ENCODE data around the gene KCNIP2. TPM values are rescaled to one million over a fixed set of nuclear protein-coding genes. Genes with fewer than 3 reads are reported as not detected.
A peak's percentile ranks its signal among the peaks of the same experiment; 100 is the strongest.

The KCNIP2 gene
- total RNA-seq, 1 donor from 2014 or later = 7.1 TPM

GRCh38 chr10:101888251-101888949, 44.8 kb upstream of the KCNIP2 start:
- no peaks in the 10 kb centered on the region for H3K9me3 Mint-ChIP-seq
- POLR2A ChIA-PET = interaction anchor here (0.8 to 4.0 kb wide), 3 partner anchors 9 to 120 kb away, joined by 4 to 64 read pairs (median 6); no protein-coding TSS in a partner anchor
- H3K4me3 Mint-ChIP-seq = no peak overlapping the region
- CTCF ChIA-PET = interaction anchor here (0.7 to 14.6 kb wide), 16 partner anchors 10 to 184 kb away, joined by 3 to 338 read pairs (median 6); no protein-coding TSS in a partner anchor
- H3K4me1 Mint-ChIP-seq = peaks cover 31% of the 10 kb centered on the region
- no peak for DNase-seq
- ATAC-seq (ENCODE audit: low read depth) = no peak
- TF ChIP-seq, protein P1, sequence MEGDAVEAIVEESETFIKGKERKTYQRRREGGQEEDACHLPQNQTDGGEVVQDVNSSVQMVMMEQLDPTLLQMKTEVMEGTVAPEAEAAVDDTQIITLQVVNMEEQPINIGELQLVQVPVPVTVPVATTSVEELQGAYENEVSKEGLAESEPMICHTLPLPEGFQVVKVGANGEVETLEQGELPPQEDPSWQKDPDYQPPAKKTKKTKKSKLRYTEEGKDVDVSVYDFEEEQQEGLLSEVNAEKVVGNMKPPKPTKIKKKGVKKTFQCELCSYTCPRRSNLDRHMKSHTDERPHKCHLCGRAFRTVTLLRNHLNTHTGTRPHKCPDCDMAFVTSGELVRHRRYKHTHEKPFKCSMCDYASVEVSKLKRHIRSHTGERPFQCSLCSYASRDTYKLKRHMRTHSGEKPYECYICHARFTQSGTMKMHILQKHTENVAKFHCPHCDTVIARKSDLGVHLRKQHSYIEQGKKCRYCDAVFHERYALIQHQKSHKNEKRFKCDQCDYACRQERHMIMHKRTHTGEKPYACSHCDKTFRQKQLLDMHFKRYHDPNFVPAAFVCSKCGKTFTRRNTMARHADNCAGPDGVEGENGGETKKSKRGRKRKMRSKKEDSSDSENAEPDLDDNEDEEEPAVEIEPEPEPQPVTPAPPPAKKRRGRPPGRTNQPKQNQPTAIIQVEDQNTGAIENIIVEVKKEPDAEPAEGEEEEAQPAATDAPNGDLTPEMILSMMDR (IDR thresholded peaks at IDR 0.05) = no peak
- peak overlapping the region; percentile 79 for H3K27ac Mint-ChIP-seq
- intact Hi-C loops (cut with micrococcal nuclease) = no loop called here
- peaks cover 32% of the 10 kb centered on the region for H3K36me3 Mint-ChIP-seq (ENCODE audit: low read depth)
- no peaks in the 10 kb centered on the region for H3K27me3 Mint-ChIP-seq

- ChIA-PET POLR2A (interaction anchor here (0.9 to 4.0 kb wide), 2 partner anchors 9 to 121 kb away, joined by 6 to 64 read pairs; no protein-coding TSS in a partner anchor), CTCF (interaction anchor here (0.7 to 14.6 kb wide), 13 partner anchors 10 to 185 kb away, joined by 3 to 338 read pairs (median 6); no protein-coding TSS in a partner anchor)
- no peak overlapping the region for H3K4me3 Mint-ChIP-seq
- TF ChIP-seq, protein P1 (IDR thresholded peaks at IDR 0.05) = no peak
- intact Hi-C loops (cut with micrococcal nuclease) = no loop called here
- H3K4me1 Mint-ChIP-seq = peaks cover 27% of the 10 kb centered on the region
- ATAC-seq (ENCODE audit: low read depth) (no peak), DNase-seq (no peak)
- H3K9me3 Mint-ChIP-seq = no peaks in the 10 kb centered on the region
- H3K27ac Mint-ChIP-seq = no peak overlapping the region
- peaks cover 32% of the 10 kb centered on the region for H3K36me3 Mint-ChIP-seq (ENCODE audit: low read depth)
- H3K27me3 Mint-ChIP-seq = no peaks in the 10 kb centered on the region
Measured at GRCh38 chr10:101887775-101888174, 44.2 kb upstream of the KCNIP2 start.

DNA sequence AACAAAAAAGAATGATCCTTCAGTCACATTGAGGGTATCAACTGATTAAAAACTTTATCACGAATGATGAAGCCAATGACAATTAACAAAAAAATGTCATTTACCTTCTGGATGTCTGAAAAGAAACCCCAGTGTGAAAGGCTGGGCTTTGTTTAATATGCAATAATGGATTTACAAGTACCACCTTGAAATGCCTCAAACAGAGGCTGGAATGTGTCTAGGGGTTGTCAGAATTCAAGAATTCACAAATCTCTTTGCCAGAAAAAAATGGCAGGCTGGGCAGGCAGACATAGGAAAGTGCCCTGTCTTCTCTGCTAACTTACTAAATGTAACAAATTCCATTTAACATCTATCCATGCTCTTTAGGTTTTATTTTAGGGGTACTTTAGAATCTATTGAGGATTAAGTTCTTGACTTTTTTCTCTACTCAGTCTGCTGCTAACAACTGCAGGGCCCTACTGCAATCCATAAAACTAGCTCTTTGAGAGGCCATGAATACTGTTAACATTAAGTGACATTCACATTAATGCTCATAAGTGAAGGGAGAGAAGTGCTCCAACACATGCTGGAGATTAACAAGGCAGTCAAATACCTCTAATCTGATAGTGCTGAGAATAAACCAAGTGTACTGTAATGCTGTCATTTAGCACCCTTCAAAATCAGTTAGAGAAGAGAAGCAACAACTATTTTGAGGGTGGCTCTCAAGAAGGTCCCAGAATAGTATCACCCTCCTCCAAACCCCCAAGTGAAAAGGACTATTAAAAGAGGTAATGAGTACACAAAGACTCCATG, 43.1 kb upstream of the KCNIP2 start:
- H3K9me3 Mint-ChIP-seq = no peaks in the 10 kb centered on the region
- TF ChIP-seq, protein P1 (IDR thresholded peaks at IDR 0.05) = no peak
- H3K4me3 Mint-ChIP-seq = no peak overlapping the region
- CTCF ChIA-PET = interaction anchor here (4.6 to 14.6 kb wide), 2 partner anchors 46 to 122 kb away, joined by 53 to 338 read pairs; no protein-coding TSS in a partner anchor
- no peaks in the 10 kb centered on the region for H3K27me3 Mint-ChIP-seq
- no peak overlapping the region for H3K27ac Mint-ChIP-seq
- peaks cover 34% of the 10 kb centered on the region for H3K36me3 Mint-ChIP-seq (ENCODE audit: low read depth)
- POLR2A ChIA-PET = interaction anchor here (0.5 to 0.6 kb wide), 2 partner anchors 40 to 119 kb away, joined by 8 to 13 read pairs; no protein-coding TSS in a partner anchor
- peaks cover 29% of the 10 kb centered on the region for H3K4me1 Mint-ChIP-seq
- intact Hi-C loops (cut with micrococcal nuclease) = no loop called here
- DNase-seq (no peak), ATAC-seq (ENCODE audit: low read depth) (no peak)

GRCh38 chr10:101881036-101881774, 37.6 kb upstream of the KCNIP2 start:
- TF ChIP-seq, protein P1 (IDR thresholded peaks at IDR 0.05) = no peak
- H3K4me3 Mint-ChIP-seq = no peak overlapping the region
- H3K27me3 Mint-ChIP-seq = no peaks in the 10 kb centered on the region
- H3K9me3 Mint-ChIP-seq = no peaks in the 10 kb centered on the region
- CTCF ChIA-PET = interaction anchor here (0.7 to 14.6 kb wide), 4 partner anchors 9 to 128 kb away, joined by 4 to 338 read pairs (median 5); no protein-coding TSS in a partner anchor
- H3K27ac Mint-ChIP-seq = no peak overlapping the region
- intact Hi-C loops (cut with micrococcal nuclease) = no loop called here
- H3K4me1 Mint-ChIP-seq = peaks cover 13% of the 10 kb centered on the region
- POLR2A ChIA-PET = no interaction called here
- H3K36me3 Mint-ChIP-seq (ENCODE audit: low read depth) = peaks cover 27% of the 10 kb centered on the region
- ATAC-seq (ENCODE audit: low read depth) = no peak
- DNase-seq = no peak
